DND-41 (cell line): ENCODE measurements around the gene TK2.

Experiments used
- ATAC-seq: fragments of 200-7000 bp; cut with Tn5 transposase; 3 replicates; pipeline ENCODE4 v1.9.1; 2021; ENCODE audit warnings: low read depth; ENCODE audit not compliant: insufficient read depth
- DNase-seq: peaks from one replicate; pipeline ENCODE4 v3.0.0-alpha.2; 2020
- H2AFZ ChIP-seq: 2 replicates; pipeline ENCODE4 v1.6.0; 2012; ENCODE audit warnings: low read depth, low read length
- H3K27ac ChIP-seq: 2 replicates; pipeline ENCODE4 v1.5.1; 2012; ENCODE audit warnings: low read length, inconsistent platforms
- H3K27me3 ChIP-seq: fragments of 200-600 bp; sonication (generic); 2 replicates; pipeline ENCODE4 v1.6.0; 2012; ENCODE audit warnings: low read length, mild to moderate bottlenecking, inconsistent platforms; ENCODE audit not compliant: insufficient read depth, poor library complexity
- H3K36me3 ChIP-seq: 2 replicates; pipeline ENCODE4 v1.5.1; 2012; ENCODE audit warnings: low read length, inconsistent platforms; ENCODE audit not compliant: insufficient read depth
- H3K4me1 ChIP-seq: 2 replicates; pipeline ENCODE4 v1.5.1; 2012; ENCODE audit warnings: mild to moderate bottlenecking, low read length; ENCODE audit not compliant: insufficient read depth
- H3K4me2 ChIP-seq: 2 replicates; pipeline ENCODE4 v1.6.0; 2012; ENCODE audit warnings: mild to moderate bottlenecking, moderate library complexity, low read length, inconsistent platforms; ENCODE audit not compliant: insufficient read depth
- H3K4me3 ChIP-seq, 2 experiments: fragments of 200-600 bp in 1 of 2; shearing (Covaris generic) in 1 of 2; 2 replicates each; pipeline ENCODE4 v1.5.1; 2012 to 2016; ENCODE audit warnings: inconsistent platforms in 2 of 2, low read length in 2 of 2, mild to moderate bottlenecking in 2 of 2, low read depth in 1 of 2, moderate library complexity in 1 of 2
- H3K79me2 ChIP-seq: 2 replicates; pipeline ENCODE4 v1.6.0; 2012; ENCODE audit warnings: low read length, inconsistent platforms; ENCODE audit not compliant: insufficient read depth
- H3K9ac ChIP-seq: 2 replicates; pipeline ENCODE4 v1.6.0; 2012; ENCODE audit warnings: low read depth, mild to moderate bottlenecking, inconsistent platforms, low read length, moderate library complexity
- H3K9me3 ChIP-seq: 2 replicates; pipeline ENCODE4 v1.5.1; 2012; ENCODE audit warnings: low read length, moderate library complexity, mild to moderate bottlenecking, inconsistent platforms; ENCODE audit not compliant: insufficient read depth, severe bottlenecking
- H4K20me1 ChIP-seq: 2 replicates; pipeline ENCODE4 v1.6.0; 2012; ENCODE audit warnings: low read length; ENCODE audit not compliant: insufficient read depth
- CTCF ChIP-seq: IDR thresholded peaks from 2 replicates; pipeline ENCODE4 v1.5.1; 2012; ENCODE audit warnings: borderline replicate concordance, low read length, moderate library complexity, mild to moderate bottlenecking; ENCODE audit not compliant: poor library complexity, severe bottlenecking; ENCODE audit errors: extremely low read depth
- EZH2 ChIP-seq: IDR thresholded peaks from 3 replicates; pipeline ENCODE4 v1.6.1; 2012; ENCODE audit warnings: borderline replicate concordance, low read depth, mild to moderate bottlenecking, moderate library complexity, low read length, inconsistent platforms; ENCODE audit not compliant: severe bottlenecking

Gene TK2

GRCh38 chr16:66462912-66463311 is 87.0 kb downstream of the TK2 start:
- TF ChIP-seq EZH2 (no peak), CTCF (no peak)
- Histone ChIP-seq H3K36me3 (no peaks in the 10 kb centered on the region), H3K4me1 (no peaks in the 10 kb centered on the region), H3K9me3 (no peaks in the 10 kb centered on the region), H3K9ac (no peak overlapping the region), H3K4me3 (no peak overlapping the region), H3K4me2 (no peak overlapping the region), H3K27me3 (no peaks in the 10 kb centered on the region), H3K79me2 (no peaks in the 10 kb centered on the region), H2AFZ (no peak overlapping the region), H4K20me1 (no peaks in the 10 kb centered on the region), H3K27ac (no peak overlapping the region)
- no peak for DNase-seq
- no peak for ATAC-seq

GRCh38 chr16:66460703-66461102 is 89.2 kb downstream of the TK2 start:
- Histone ChIP-seq H3K4me2 (no peak overlapping the region), H3K9ac (no peak overlapping the region), H3K4me1 (no peaks in the 10 kb centered on the region), H3K27me3 (no peaks in the 10 kb centered on the region), H3K36me3 (no peaks in the 10 kb centered on the region), H3K79me2 (no peaks in the 10 kb centered on the region), H3K9me3 (no peaks in the 10 kb centered on the region), H2AFZ (no peak overlapping the region), H4K20me1 (no peaks in the 10 kb centered on the region), H3K4me3 (no peak overlapping the region), H3K27ac (no peak overlapping the region)
- ATAC-seq, result no peak
- no peak for TF ChIP-seq EZH2
- no peak for TF ChIP-seq CTCF
- no peak for DNase-seq

GRCh38 chr16:66459878-66460277 is 90.0 kb downstream of the TK2 start:
- no peak for DNase-seq
- H3K9ac ChIP-seq, result no peak overlapping the region
- TF ChIP-seq CTCF (no peak), EZH2 (no peak)

GRCh38 chr16:66458853-66459252 is 91.1 kb downstream of the TK2 start:
- no peaks in the 10 kb centered on the region for H3K36me3 ChIP-seq
- DNase-seq, result no peak
- H3K27me3 ChIP-seq, result no peaks in the 10 kb centered on the region
- H3K9ac ChIP-seq, result no peak overlapping the region
- no peak overlapping the region for H3K4me2 ChIP-seq
- H3K4me3 ChIP-seq, result no peak overlapping the region
- TF ChIP-seq CTCF, result no peak
- TF ChIP-seq EZH2, result no peak
- no peaks in the 10 kb centered on the region for H4K20me1 ChIP-seq
- no peak for ATAC-seq
- H3K4me1 ChIP-seq, result no peaks in the 10 kb centered on the region
- no peaks in the 10 kb centered on the region for H3K9me3 ChIP-seq
- no peaks in the 10 kb centered on the region for H3K79me2 ChIP-seq
- H3K27ac ChIP-seq, result no peak overlapping the region
- H2AFZ ChIP-seq, result no peak overlapping the region

More at GRCh38 chr16:66459878-66460277, 90.0 kb downstream of the TK2 start:
- ATAC-seq, result no peak
- no peak overlapping the region for H3K27ac ChIP-seq
- H3K4me2 ChIP-seq, result no peak overlapping the region
- H3K4me3 ChIP-seq, result no peak overlapping the region
- H3K9me3 ChIP-seq, result no peaks in the 10 kb centered on the region
- H3K79me2 ChIP-seq, result no peaks in the 10 kb centered on the region
- no peaks in the 10 kb centered on the region for H3K36me3 ChIP-seq
- H2AFZ ChIP-seq, result no peak overlapping the region
- H3K27me3 ChIP-seq, result no peaks in the 10 kb centered on the region
- H4K20me1 ChIP-seq, result no peaks in the 10 kb centered on the region
- no peaks in the 10 kb centered on the region for H3K4me1 ChIP-seq
